Osteocyte (in vitro differentiated cells): ENCODE results near the gene E4F1. TPM values are rescaled to one million over a fixed set of nuclear protein-coding genes. Genes with fewer than 3 reads are reported as not detected.
A peak's percentile ranks its signal among the peaks of the same experiment; 100 is the strongest.

Experiments
- DNase-seq: peaks from one replicate; pipeline ENCODE4 v3.0.0; 2021; ENCODE audit warnings: mixed read lengths; ENCODE audit not compliant: unreplicated experiment; ENCODE audit errors: extremely low spot score
- H3K27ac Mint-ChIP-seq: one replicate; pipeline ENCODE4 v1.8.0; 2021; ENCODE audit warnings: mild to moderate bottlenecking, mixed read lengths; ENCODE audit not compliant: unreplicated experiment
- H3K27me3 Mint-ChIP-seq: one replicate; pipeline ENCODE4 v1.8.0; 2021; ENCODE audit warnings: mixed read lengths; ENCODE audit not compliant: unreplicated experiment
- H3K36me3 Mint-ChIP-seq: one replicate; pipeline ENCODE4 v1.8.0; 2021; ENCODE audit warnings: mixed read lengths; ENCODE audit not compliant: unreplicated experiment
- H3K4me1 Mint-ChIP-seq: one replicate; pipeline ENCODE4 v1.8.0; 2021; ENCODE audit warnings: mixed read lengths; ENCODE audit not compliant: unreplicated experiment
- H3K4me3 Mint-ChIP-seq: one replicate; pipeline ENCODE4 v1.8.0; 2021; ENCODE audit warnings: mild to moderate bottlenecking, moderate library complexity, mixed read lengths; ENCODE audit not compliant: unreplicated experiment
- H3K9me3 Mint-ChIP-seq: one replicate; pipeline ENCODE4 v1.8.0; 2021; ENCODE audit warnings: mixed read lengths; ENCODE audit not compliant: unreplicated experiment
- CTCF ChIP-seq: fragments of 200-600 bp; sonication (generic); IDR thresholded peaks from 2 replicates; pipeline ENCODE4 v1.5.0; 2021; ENCODE audit warnings: antibody characterized with exemption, mild to moderate bottlenecking, moderate library complexity
- total RNA-seq: library from RNA; stranded (reverse); gene quantifications from 2 replicates; pipeline ENCODE4 v1.2.1, GENCODE V29; 2021

Gene E4F1
- total RNA-seq, 1 donor from 2014 or later: 26.9 TPM

DNA sequence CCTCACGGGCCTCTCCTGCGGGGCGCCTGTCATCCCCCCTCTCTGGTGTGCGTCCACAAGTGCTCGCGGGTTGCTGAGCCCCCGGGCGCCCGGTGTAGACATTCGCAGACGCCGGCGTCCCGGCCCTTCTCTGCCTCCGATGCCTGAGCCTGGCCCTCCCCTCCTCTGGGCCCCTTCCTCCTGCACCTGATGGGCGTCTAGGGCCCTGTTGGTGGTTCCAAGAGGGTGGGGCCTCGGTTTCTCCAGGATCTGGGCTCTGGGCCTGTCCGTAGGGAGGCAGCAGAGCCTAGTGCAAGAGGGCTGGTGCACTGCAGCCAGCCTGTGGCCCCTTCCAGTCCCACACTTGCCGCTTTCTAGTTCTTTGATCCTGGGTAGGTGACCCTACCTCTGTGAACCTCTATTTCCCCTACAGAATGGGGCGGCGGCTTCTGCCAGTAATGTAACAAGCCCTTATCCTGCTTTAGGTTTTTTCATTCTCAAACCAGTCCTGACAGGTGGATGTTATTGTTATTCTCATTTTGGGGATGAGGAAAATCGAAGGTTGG lies 623 bp downstream of the E4F1 start:
- peaks cover 20% of the 10 kb centered on the region for H3K4me1 Mint-ChIP-seq

GRCh38 chr16:2226245-2226793 lies 2.9 kb downstream of the E4F1 start:
- Mint-ChIP-seq H3K27me3 (no peaks in the 10 kb centered on the region), H3K27ac (peak overlapping the region; percentile 50), H3K4me1 (peaks cover 20% of the 10 kb centered on the region), H3K36me3 (peaks cover 7% of the 10 kb centered on the region), H3K9me3 (no peaks in the 10 kb centered on the region), H3K4me3 (peak overlapping the region; percentile 36)
- peak; percentile 76 for DNase-seq
- TF ChIP-seq CTCF: no peak

More for the DNA sequence above, 623 bp downstream of the E4F1 start:
- peak; percentile 85 for DNase-seq
- H3K9me3 Mint-ChIP-seq: no peaks in the 10 kb centered on the region
- H3K27me3 Mint-ChIP-seq: no peaks in the 10 kb centered on the region
- TF ChIP-seq CTCF: peak; percentile 43
- H3K36me3 Mint-ChIP-seq: no peaks in the 10 kb centered on the region
- H3K27ac Mint-ChIP-seq: peak overlapping the region; percentile 68
- H3K4me3 Mint-ChIP-seq: peak overlapping the region; percentile 79

- no peak for TF ChIP-seq CTCF
- H3K27me3 Mint-ChIP-seq: no peaks in the 10 kb centered on the region
- peaks cover 20% of the 10 kb centered on the region for H3K4me1 Mint-ChIP-seq
- H3K4me3 Mint-ChIP-seq: no peak overlapping the region
- H3K9me3 Mint-ChIP-seq: no peaks in the 10 kb centered on the region
- peaks cover 7% of the 10 kb centered on the region for H3K36me3 Mint-ChIP-seq
- DNase-seq: no peak
- no peak overlapping the region for H3K27ac Mint-ChIP-seq
These were observed 3.5 kb downstream of the E4F1 start for GRCh38 chr16:2226918-2227317.

GRCh38 chr16:2228161-2228824 lies 4.9 kb downstream of the E4F1 start:
- Mint-ChIP-seq H3K4me3 (no peak overlapping the region), H3K9me3 (no peaks in the 10 kb centered on the region), H3K36me3 (peaks cover 7% of the 10 kb centered on the region), H3K4me1 (peaks cover 20% of the 10 kb centered on the region), H3K27me3 (no peaks in the 10 kb centered on the region), H3K27ac (no peak overlapping the region)
- no peak for TF ChIP-seq CTCF
- peak; percentile 83 for DNase-seq

DNA sequence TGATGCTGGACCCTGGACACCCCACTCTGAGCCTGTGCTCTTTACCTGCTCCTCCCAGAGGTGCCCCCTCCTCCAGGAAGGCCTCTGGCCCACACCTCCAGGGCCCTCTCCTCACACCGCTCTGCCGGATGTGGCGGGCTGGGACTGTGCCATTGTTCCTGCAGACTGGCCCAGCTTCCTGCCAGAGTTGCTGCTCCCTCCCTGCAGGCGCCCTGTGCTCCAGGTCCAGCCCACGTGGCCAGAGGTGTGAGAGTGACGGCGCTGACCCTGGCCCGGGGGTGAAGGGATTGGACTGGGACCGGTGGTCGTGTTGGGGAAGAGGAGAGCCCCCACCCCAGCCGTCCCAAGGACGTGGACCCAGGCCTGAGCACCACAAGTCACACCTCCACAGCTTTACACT lies 5.7 kb downstream of the E4F1 start:
- peaks cover 9% of the 10 kb centered on the region for H3K36me3 Mint-ChIP-seq
- no peaks in the 10 kb centered on the region for H3K9me3 Mint-ChIP-seq
- TF ChIP-seq CTCF: no peak
- no peak for DNase-seq
- no peak overlapping the region for H3K27ac Mint-ChIP-seq
- H3K4me1 Mint-ChIP-seq: peaks cover 19% of the 10 kb centered on the region
- H3K4me3 Mint-ChIP-seq: no peak overlapping the region
- H3K27me3 Mint-ChIP-seq: no peaks in the 10 kb centered on the region
